Right lung (tissue), 5 donors: Measurements from ENCODE around the gene AZU1. TPM values are rescaled to one million over a fixed set of nuclear protein-coding genes. Genes with fewer than 3 reads are reported as not detected.
"Not testable (repeated sequence)": the region's sequence is repeated elsewhere in the genome, so short reads cannot be mapped to it uniquely, and the experiment has no call there.

Experiments
- DNase-seq, 2 donors: peaks; one replicate each; pipeline ENCODE4 v3.0.0-alpha.2; 2013
- polyA plus RNA-seq, 5 donors: library from polyadenylated mRNA; unstranded; fragments of 120-200 nt; gene quantifications; one replicate each; pipeline versions ENCODE4 v1.2.1 to v1.2.3, GENCODE V29; 2013; ENCODE audit warnings: inconsistent platforms in 1 of 5, low replicate concordance in 1 of 5; ENCODE audit not compliant: insufficient read length in 5 of 5, insufficient read depth in 1 of 5

AZU1 gene
- polyA plus RNA-seq, 5 donors: 1.4 to 4.4 (median 1.9) TPM

- DNase-seq: not testable (repeated sequence)
Measured at GRCh38 chr19:853614-854220, 26.1 kb downstream of the AZU1 start.

GRCh38 chr19:854549-854948, 26.9 kb downstream of the AZU1 start:
- DNase-seq: no peak

- DNase-seq: no peak
Measured at GRCh38 chr19:855142-855541, 27.5 kb downstream of the AZU1 start.

- DNase-seq: no peak
Measured at GRCh38 chr19:855566-856120, 28.0 kb downstream of the AZU1 start.

DNA sequence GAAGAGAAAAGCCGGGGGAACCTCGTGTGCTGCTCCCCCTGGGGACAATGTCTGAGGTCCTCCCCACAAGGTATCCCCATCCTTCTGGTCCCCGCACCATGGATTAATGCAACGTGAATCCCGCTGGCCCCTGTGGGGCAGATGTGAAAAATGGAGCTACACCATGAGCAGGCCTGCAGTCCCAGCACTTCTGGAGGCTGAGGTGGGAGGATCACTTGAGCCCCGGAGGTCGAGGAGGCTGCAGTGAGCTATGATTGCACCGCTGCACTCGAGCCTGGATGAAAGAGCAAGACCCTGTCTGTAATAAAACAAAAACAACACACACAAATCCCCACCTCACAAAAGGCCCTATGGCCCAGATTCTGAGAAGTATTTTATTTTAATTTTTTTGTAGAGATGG, 30.6 kb downstream of the AZU1 start:
- no peak for DNase-seq

DNA sequence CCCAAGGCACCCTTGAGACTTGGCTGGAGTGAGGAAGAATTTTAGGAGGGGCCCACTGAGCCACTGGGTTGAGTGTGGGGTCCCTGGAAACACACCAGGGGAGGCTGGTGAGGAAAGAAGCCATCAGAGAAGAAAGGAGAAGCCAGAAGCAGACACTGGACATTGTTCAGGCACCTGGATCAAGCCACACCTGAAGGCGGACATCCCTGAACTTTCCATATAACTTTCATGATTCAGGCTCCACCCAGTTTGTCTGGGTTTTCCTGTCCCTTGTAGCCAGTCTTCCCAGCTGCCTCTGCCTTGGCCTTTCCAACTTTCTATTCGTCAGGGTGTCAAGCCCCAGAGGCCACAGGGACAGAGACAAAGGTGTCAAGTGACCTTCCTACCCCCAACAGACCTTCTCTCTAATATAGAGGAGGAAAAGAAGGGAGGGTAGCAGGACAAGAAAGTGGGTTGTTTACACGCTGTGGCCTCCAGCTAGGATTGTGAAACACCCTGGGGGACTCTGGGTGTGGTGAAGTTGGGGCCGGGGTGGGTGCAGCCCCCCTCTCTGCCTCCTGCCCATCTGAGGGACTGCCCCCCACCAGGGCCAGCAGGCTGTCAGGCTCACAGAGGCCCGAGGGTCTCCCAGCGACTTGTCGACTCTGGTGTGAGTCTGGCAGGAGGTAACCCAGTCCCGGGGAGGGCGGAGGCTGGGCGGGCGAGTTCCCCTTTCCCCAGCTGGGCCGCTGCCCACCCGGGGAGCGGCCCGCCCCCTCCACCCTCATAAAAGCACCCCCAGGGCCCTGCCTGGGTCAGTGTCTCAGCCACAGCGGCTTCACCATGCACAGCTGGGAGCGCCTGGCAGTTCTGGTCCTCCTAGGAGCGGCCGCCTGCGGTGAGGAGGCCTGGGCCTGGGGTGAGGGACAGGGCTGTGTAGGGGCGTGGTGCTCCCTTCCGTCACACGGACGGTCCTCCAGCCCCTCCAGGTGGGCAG, 31.5 kb downstream of the AZU1 start, which contains the start of gene CFD:
TSS of gene CFD (plus strand) at position 797 of the 976 bp plus-strand sequence. CDS start at position 823, 26 bp downstream.
- DNase-seq: peak; percentile 42 to 45

GRCh38 chr19:861141-861755, 33.6 kb downstream of the AZU1 start:
- no peak for DNase-seq

GRCh38 chr19:861756-862580, 34.3 kb downstream of the AZU1 start:
- DNase-seq: no peak

DNA sequence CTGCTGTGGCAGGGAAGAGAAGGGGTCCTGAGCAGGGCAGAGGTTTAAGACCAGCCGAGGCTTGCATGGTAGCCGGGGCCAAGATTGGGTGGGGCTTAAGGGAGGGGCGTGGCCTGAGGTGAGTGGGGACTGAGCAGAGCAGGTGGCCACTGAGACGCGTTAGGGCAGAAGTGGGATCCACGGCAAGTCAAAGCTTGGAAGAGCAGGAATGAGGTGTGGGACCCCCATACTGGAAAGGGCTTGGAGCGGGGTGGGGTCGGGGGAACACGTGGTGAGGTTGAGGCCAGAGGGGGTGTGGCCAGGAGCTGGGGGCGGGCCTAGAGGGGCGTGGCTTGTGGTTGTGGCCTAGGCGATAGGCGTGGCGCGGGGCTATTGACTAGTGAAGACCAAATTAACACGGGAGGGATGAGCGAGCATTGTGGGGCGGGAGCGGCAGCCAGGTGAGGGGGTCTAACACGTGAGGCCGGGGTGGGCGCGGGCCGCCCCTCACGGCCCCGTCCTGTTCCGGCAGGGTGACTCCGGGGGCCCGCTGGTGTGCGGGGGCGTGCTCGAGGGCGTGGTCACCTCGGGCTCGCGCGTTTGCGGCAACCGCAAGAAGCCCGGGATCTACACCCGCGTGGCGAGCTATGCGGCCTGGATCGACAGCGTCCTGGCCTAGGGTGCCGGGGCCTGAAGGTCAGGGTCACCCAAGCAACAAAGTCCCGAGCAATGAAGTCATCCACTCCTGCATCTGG, 35.1 kb downstream of the AZU1 start:
- DNase-seq: no peak

DNA sequence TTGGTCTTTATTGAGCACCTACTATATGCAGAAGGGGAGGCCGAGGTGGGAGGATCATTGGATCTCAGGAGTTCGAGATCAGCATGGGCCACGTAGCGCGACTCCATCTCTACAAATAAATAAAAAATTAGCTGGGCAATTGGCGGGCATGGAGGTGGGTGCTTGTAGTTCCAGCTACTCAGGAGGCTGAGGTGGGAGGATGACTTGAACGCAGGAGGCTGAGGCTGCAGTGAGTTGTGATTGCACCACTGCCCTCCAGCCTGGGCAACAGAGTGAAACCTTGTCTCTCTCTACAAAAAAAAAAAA, 35.6 kb downstream of the AZU1 start:
- DNase-seq: no peak

- no peak for DNase-seq
Measured at GRCh38 chr19:866769-867300, 39.2 kb downstream of the AZU1 start.

DNA sequence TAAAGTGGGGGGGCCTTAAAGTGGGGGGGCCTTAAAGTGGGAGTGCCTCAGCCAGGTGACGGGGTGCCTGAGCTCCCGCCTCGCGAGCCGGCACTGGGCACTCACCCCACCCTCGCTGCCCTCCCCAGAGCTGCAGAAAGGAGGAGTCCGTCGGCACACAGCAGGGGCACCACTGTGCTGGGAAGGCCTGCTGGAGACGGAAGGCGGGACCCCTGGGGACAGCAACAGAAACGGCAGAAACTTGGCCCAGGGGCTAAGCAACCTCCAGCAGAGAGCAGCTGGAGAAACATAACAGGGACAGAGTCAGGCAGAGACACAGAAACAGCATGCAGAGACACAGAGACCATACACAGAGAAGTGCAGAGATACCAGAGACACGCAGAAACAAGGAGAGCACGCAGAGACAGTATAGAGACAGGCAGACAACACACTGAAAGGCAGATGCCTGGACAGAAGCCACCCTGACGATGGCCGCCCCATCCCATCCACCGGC, 39.7 kb downstream of the AZU1 start:
- no peak for DNase-seq

DNA sequence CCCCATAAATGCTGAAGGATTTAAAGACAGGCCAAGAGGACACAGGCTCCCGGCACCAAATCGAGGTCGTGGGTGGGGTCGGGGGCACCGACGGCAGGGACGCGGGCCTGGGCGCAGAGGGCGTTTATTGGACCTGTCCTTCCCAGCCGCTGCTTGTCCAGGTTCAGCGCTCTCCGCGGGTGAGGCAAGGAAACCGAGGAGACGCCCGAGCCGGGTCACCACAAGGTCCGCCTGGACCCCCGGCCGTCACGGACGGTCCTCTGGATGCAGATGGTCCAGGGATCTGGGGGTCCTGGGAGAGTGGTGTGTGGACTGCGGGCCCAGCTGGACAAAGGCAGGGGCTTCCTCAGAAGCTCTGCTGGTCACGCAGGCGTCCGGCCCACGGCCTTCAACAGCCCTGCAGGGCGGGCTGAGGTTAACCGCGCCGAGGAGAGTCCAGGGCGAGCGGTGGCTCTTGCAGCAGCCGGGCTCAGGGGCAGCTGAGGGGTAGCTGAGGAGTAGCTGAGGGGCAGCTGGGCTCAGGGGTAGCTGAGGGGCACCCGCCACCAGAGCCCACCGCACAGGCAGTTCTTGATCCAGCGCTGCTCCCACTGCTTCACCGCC, 40.3 kb downstream of the AZU1 start:
- no peak for DNase-seq

- DNase-seq: no peak
Measured at GRCh38 chr19:868458-869244, 41.0 kb downstream of the AZU1 start.

DNA sequence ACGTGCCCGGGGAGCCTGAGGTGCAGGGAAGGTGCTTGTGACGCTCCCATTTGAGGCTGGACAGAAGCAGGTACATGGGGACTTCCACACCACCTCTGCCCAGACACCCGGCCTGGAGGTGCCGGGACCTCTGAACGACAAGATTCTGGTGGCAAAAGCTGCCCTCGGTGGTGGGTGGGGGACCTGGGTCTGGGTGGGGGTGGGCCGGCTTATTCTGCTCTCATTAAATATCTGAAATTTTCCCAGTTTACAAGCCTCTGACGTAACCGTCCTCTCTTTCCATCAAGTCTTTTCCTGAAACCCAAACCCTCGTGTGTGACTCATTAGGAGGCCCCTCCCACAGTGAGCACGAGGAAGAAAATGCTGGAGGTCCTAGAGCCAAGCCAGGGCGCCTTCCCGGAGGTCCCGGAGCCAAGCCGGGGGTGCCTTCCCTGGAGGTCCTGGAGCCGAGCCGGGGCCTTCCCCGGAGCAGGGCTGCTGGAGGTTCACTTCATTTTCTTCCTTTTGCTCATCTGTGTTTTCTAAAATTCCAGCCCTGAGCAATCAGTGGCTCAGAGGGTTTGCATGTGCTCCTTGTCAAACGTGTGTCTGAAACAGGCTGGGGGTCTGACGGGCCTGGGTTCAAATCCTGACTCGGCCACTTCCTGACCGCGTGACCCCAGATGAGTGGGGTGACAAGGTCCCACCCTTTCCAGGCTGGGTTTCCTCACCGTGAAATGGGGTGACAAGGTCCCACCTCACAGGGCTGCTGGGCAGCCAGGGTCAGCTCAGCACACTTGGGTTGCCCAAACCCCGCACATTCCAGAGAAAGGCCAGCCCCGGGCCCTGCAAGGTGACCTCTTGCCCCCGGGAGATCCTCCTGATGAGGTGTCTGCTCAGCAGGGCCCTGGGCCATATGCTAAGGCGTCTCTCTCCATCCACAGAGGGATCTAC, 41.9 kb downstream of the AZU1 start:
- DNase-seq: peak; percentile 80 to 85

- DNase-seq: no peak
Measured at GRCh38 chr19:870314-870713, 42.7 kb downstream of the AZU1 start.

GRCh38 chr19:870963-871401, 43.3 kb downstream of the AZU1 start:
- peak; percentile 66 to 75 for DNase-seq
